T47D (cell line): ENCODE measurements around the gene LTBP1.
A peak's percentile ranks its signal among the peaks of the same experiment; 100 is the strongest.

Source experiments
- DNase-seq, 2 experiments: peaks; one replicate each; pipeline versions ENCODE4 v3.0.0 to v3.0.0-alpha.2; 2011 to 2012; ENCODE audit warnings: low read depth in 1 of 2, low spot score in 1 of 2
- JUND ChIP-seq: IDR thresholded peaks from 2 replicates; pipeline ENCODE4 v1.6.1; 2012; ENCODE audit warnings: low read depth
- in situ Hi-C: cut with HindIII; loops from 2 replicates; pipeline ENCODE4 v1.10.0; 2016; ENCODE audit warnings: low sequenced_read_pairs, low pct_unique_long_range_greater_than_20kb

LTBP1 gene

DNA sequence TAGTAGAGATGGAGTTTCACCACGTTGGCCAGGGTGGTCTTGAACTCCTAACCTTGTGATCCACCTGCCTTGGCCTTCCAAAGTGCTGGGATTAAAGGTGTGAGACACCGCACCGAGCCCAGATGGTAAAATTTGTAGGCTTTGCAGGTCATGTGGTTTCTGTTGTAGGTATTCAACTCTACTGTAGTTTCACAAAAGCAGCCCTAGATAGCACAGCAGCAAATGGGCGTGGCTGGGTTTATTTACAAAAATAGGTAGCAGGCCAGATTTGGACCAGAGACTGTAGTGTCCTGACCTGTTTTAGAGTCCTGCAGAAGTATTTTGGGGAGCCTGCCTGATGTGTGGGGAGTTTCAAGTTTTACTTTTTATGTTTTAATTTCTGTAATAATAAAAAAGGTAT, 445.6 kb downstream of the LTBP1 start:
- in situ Hi-C loops: no loop called here
- TF ChIP-seq JUND: no peak
- DNase-seq: no peak

- in situ Hi-C loops: no loop called here
- DNase-seq: no peak
- TF ChIP-seq JUND: no peak
These were observed 448.3 kb downstream of the LTBP1 start for GRCh38 chr2:33395034-33395433.

DNA sequence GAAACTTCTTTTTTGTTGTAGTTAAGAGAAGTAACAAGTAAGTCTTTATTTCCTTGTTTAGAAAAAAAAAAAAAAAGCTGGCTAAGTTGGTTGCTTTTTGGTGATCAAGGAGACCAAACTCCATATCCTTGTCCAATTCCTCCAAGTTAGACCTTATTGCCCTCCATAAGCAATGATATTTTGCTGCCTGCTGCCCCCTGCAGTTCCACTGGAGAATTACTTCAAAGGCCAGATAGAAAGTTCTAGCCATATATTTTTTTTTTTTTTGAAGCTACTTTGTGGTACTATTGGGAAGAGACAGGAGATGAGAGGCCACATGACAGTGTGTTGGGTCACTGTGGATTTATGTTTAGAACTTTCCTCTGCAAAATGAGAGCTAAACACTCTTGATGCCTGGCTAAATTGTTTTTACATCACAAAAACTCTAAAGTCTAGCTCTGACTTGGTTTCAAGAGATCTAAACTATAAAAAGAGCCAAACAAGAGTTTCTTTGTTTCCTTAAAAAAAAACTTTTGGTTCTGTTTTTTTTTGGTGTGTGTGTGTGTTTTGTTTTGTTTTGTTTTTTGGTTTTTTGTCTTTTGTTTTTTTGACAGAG, 449.0 kb downstream of the LTBP1 start:
- peak in 1 of 2 experiments; percentile 49 for DNase-seq
- in situ Hi-C loops: no loop called here
- no peak for TF ChIP-seq JUND

GRCh38 chr2:33404321-33404720, 457.6 kb downstream of the LTBP1 start:
- no peak for DNase-seq
- in situ Hi-C loops: no loop called here
- no peak for TF ChIP-seq JUND

DNA sequence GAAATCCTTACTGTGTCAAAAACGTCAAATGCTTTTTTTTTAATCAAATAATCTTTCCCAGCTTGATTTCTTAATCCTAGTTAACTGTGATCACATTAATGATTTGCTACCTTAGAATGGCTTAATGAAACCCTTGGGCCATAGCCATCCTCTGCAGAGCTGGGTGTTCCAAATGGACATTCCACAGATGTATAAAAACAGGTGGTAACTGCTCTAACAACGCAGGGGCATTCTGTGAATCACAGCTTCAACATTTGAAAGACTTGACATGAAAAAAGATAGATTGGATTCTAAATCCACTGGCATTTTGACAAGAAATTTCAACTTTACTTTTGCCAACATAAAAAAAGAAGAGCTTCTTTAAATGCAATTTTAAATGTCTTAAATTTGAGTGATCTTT, 459.9 kb downstream of the LTBP1 start:
- TF ChIP-seq JUND: no peak
- in situ Hi-C loops: no loop called here

GRCh38 chr2:33408109-33408508, 461.4 kb downstream of the LTBP1 start:
- DNase-seq: no peak
- TF ChIP-seq JUND: no peak
- in situ Hi-C loops: no loop called here

More for the DNA sequence above, 459.9 kb downstream of the LTBP1 start:
- no peak for DNase-seq

DNA sequence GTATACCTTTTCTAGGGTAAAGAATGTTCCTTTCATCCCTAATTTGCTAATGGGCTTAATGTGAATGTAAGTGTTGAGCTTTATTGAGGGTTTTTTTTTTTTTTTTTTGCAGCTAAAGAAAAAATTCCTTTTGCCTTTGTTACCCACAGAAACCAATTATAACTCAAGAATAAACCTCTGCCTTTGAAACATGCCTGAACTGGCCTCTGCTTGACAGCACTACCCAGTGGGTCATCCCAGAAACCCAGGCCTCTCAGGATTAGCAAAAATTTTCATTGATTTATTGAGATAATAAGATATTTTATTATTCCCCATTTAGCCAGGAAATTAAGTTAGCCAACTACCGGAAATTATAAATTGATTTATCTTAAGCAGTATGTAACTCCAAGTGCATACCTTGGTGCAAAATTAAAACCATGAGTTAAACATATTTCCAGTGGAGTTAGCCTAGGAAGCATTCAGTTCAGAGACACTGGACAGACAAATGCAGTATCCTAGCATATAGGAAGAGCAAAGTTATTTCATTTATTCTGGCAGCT, 462.7 kb downstream of the LTBP1 start:
- no peak for DNase-seq
- no peak for TF ChIP-seq JUND
- in situ Hi-C loops: no loop called here

DNA sequence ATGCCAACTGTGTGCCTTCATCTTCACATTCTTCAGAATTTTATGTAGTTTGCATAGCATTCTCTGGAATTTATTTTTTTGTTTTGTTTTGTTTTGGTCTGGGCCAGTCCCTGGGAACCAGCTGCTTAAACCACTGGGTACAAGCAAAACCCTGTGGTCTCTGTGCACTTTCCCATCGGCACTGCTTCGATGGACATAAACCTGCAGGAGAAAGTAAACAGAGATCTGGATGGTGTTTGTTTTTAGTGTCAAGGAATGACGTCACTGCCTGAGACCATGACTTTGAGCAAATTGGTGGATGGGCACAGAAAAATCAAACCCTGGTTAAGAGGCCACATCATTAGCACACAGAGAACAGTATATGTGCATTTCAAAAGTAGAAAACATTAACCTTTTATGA, 465.0 kb downstream of the LTBP1 start:
- in situ Hi-C loops: no loop called here
- no peak for TF ChIP-seq JUND
- DNase-seq: peak; percentile 5 to 60

GRCh38 chr2:33412920-33413319, 466.2 kb downstream of the LTBP1 start:
- in situ Hi-C loops: no loop called here
- TF ChIP-seq JUND: no peak
- DNase-seq: peak in 1 of 2 experiments; percentile 44

DNA sequence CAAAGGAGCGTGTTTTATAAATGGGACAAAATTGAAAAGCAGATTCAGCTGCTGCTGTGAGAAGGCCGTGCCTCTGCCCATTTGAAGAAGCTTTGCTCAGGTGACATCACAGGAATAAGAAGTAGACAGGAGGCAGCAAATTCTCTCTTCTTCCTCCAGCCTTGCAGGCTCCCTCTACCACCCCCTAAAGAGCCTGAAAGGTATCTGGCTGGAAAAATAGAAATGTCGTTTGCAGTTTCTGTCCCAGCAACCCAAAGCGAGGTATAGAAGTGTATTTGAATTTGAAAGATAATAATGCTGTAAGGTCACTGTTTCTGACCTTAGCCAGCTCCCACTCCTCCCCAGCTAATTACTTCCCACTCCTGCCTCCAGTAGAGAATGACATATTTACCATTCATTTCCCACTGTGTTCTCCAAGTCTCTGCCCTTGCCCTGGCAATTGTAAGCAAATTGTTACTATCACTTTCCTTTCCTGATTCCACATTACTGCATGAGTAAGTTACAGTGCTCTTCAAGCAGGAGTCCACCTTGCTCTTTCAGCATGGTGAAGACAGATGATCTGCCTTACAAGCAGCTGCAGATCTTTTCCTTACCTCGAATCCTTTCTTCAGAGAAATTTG, 472.9 kb downstream of the LTBP1 start:
- in situ Hi-C loops: no loop called here
- no peak for DNase-seq
- TF ChIP-seq JUND: no peak

DNA sequence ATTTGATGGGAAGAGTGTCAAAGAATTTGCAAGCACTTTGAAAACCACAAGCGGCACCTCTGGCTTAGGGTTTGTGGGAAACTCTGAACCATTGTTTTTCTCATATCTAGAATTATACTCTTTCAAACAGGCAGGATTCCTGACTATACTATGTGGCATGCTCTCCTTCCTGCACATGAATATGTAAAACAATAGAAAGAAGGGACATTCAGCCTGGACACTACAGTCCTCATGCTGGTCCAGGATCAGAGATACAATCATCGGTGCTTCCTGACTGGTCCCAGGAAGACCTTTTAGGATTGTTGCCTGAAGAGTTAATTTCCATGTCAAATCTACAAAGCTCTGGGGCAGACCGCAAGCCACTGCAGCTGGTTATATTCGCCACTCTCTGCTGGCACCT, 474.0 kb downstream of the LTBP1 start:
- no peak for TF ChIP-seq JUND
- DNase-seq: no peak
- in situ Hi-C loops: no loop called here

DNA sequence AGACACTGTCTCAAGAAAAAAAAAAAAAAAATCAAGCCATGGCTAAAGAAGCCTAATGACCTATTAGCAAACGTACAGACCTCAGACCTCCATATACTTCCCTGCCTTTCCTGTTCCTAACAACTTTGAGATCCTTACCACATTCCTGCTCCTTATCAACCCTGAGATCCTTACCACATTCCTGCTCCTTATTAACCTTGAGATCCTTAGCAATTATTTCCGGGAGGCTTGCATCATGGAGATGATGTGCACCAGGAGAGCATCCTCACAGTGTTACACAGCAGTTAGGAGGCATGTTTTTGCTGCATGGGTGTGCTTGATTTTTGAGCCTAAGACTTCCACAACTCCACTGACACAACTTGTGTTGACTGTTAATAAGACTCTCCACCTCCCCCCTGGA, 475.1 kb downstream of the LTBP1 start:
- in situ Hi-C loops: no loop called here
- no peak for TF ChIP-seq JUND
- peak in 1 of 2 experiments; percentile 9 for DNase-seq

- in situ Hi-C loops: no loop called here
- no peak for DNase-seq
- TF ChIP-seq JUND: no peak
These were observed 478.4 kb downstream of the LTBP1 start for GRCh38 chr2:33425161-33425560.

DNA sequence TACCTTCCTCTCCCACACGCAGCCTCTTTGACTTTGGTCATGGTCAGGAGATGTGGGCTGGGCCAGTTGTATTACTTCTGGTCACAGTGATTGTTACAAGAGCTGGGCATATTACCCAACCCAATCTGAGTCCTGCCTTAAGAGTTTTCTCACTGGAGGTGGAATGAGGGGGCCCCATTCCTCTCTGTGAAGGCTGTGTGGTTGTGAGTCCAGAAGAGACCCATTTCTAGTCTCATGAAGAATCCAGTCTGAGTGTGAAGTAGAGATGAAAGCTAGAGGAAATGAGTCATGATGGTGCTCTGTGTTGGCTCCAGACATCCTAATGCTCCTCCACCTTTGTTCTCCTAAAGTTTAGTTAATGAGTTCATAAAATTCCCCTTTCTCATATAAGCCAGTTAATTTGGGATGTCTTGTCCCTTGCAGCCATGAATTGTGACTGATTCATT, 478.9 kb downstream of the LTBP1 start:
- DNase-seq: no peak
- in situ Hi-C loops: no loop called here
- no peak for TF ChIP-seq JUND
